Body of pancreas (tissue), 4 donors: ENCODE measurements around the gene BRCA1.

Experiments
- CTCF ChIP-seq, 7 experiments: fragments of 450-650 bp in 4 of 7; fragments of 200-600 bp in 3 of 7; sonication (generic) in 3 of 7; IDR thresholded peaks; one replicate each; pipeline ENCODE4 v1.5.1; 2016 to 2019; ENCODE audit warnings: antibody characterized with exemption in 7 of 7
- POLR2A ChIP-seq, 3 donors: fragments of 450-650 bp; IDR thresholded peaks; one replicate each; pipeline ENCODE4 v1.6.1; 2016; ENCODE audit warnings: antibody characterized with exemption in 3 of 3, mild to moderate bottlenecking in 2 of 3

DNA sequence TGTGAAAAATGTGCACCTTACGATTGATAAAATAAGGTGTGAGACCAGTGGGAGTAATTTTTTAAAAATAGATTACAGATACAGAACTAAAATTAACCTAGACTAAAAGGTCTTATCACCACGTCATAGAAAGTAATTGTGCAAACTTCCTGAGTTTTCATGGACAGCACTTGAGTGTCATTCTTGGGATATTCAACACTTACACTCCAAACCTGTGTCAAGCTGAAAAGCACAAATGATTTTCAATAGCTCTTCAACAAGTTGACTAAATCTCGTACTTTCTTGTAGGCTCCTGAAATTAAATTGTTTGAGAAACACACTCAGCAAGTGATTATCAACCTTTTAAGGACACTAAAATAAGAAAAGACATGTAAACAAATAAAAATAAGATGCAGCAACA is 20.5 kb downstream of the BRCA1 start:
- TF ChIP-seq CTCF (IDR thresholded peaks at IDR 0.05) (no peak), POLR2A (IDR thresholded peaks at IDR 0.05) (no peak)
